HG03097 (cell line): Measurements from ENCODE around the gene MYO1E.
"Not testable (repeated sequence)": the region's sequence is repeated elsewhere in the genome, so short reads cannot be mapped to it uniquely, and the experiment has no call there.

ENCODE experiments used
- ATAC-seq: cut with Tn5 transposase; IDR thresholded peaks from one replicate; pipeline ENCODE4 v1.9.1; 2021; ENCODE audit not compliant: unreplicated experiment, low FRiP score

Gene MYO1E

DNA sequence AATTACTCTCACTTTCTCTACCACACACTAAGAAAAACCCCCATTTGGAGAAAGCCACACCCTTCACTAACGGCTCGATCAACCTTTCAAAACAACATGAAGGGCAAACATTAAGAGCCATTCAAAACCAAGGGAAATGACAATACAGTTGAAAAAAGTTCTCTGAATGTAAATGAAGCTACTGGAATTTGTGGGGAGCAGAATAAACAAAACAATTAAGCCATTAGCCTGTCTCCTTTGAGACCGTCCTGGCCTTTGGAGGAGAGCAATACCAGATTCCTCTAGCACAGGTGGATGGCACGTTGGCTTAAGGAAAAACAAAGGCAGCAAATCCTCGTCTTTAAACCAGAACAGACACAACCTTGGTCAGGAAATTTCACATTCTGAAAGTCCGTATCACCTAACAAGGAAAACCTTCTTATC, 18.7 kb downstream of the MYO1E start:
- ATAC-seq: no peak

- no peak for ATAC-seq
Measured at GRCh38 chr15:59352683-59353082, 20.0 kb downstream of the MYO1E start.

DNA sequence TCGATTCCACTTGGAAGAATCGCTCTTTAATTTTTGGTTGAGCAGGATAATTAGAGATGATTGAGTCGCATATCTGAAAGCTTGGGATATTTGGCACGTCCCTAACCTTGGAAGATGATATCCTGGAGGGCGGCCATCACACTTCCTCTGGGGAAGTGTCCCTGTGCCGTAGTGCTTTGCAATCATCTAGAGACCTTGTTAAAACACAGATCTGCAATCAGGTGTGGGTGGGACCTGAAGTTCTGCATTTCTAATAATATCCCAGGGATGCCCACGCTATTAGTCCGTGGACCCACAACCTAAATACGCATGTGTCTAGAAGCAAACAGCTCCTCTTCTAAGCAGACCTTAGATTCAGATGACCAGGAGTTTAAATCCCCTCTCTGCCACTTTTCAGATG, 20.5 kb downstream of the MYO1E start:
- no peak for ATAC-seq

DNA sequence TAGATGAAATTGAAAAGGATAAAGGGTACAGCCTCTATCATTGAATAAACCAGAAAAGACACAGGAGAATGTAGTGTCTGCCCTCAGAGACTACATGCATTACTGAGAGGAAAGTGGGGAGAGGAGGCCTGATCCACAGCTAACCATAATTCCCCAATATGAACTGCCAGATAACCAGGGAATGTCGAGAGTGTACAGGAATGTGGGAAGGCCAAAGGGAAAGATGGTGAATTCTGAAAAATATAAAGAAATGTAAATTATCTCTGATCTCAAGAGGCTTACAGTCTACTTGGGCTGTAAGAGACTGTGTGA, 22.3 kb downstream of the MYO1E start:
- ATAC-seq: no peak

GRCh38 chr15:59349680-59350420, 22.8 kb downstream of the MYO1E start:
- ATAC-seq: no peak

DNA sequence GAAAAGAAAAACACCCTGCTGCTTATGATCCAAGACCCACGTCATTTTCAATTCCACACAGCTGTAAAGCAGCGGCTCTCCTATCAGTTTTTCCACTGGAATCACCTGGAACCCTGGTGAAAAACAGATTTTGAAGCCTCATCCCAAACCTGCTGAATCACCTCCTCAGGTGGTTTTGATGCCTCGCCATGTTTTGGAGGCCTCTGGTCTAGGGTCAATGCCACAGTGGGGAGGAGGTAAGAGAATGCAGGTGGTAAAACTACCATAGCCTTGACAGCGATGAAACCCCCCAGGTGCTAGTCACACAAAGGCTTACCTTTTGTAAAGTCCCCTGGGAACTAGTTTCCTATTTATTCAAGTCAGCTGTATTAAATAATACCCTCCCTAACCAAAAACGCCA, 24.8 kb downstream of the MYO1E start:
- no peak for ATAC-seq

GRCh38 chr15:59346951-59347350, 25.7 kb downstream of the MYO1E start:
- ATAC-seq: no peak

GRCh38 chr15:59345326-59345725, 27.3 kb downstream of the MYO1E start:
- ATAC-seq: no peak

GRCh38 chr15:59344311-59344710, 28.4 kb downstream of the MYO1E start:
- no peak for ATAC-seq

- ATAC-seq: no peak
Measured at GRCh38 chr15:59340325-59340724, 32.3 kb downstream of the MYO1E start.

- ATAC-seq: no peak
Measured at GRCh38 chr15:59339252-59339672, 33.4 kb downstream of the MYO1E start.

DNA sequence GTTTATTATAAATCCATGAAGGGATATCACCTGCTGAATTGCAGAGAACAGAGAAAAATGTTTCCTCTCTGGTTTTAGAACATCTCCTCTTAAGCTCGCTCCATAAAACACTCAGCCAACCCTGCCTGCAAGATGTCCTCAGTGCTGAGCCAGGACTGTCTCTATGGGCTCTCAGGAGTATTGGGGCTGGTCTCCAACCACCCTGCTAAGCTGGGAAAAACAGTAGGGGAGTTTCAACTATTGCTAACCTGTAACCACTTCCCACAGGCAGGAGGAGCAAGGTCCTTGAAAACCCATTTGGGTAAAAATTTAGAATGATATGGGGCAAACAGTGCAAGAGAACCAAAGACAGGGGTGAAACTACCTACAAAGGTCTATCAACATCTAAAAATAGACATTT, 34.3 kb downstream of the MYO1E start:
- ATAC-seq: no peak

GRCh38 chr15:59336725-59337124, 35.9 kb downstream of the MYO1E start:
- not testable (repeated sequence) for ATAC-seq

DNA sequence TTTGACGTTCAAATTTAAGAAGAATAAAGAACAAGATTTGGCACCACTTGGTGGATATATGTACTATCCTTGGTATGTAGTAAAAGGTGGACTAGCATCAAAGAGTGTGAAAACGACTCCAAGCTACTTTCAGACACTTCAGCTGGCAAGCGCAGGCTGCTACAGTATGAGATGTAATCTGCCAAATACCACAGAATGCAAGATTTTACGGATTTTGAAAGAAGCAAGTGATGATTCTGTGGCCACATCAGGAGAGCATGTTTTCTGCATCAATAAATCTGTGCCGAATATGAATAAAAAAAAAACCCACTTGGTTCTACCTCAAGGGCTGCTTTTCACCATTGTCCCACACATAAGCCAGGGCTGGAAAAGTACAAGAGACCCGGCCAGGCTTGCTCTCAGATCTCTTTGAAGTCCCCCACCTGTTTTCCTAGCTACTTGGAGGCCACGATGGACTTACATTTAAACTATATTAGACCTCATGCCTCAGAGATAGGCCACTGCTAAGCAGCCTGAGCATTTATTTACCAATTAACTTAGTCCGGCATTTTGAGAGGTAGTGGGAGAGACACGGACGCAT, 37.4 kb downstream of the MYO1E start:
- no peak for ATAC-seq

DNA sequence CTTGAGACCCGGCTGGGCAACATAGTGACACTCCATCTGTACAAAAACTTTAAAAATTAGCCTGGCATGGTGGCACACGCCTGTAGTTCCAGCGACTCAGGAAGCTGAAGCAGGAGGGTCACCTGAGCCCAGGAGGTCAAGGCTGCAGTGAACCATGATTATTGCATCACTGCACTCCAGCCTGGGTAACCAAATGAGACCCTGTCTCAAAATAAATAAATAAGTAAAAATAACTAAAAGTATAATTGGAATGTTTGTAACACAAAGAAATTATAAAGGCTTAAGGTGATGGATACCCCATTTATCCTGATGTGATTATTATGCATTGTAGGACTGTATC, 38.6 kb downstream of the MYO1E start:
- no peak for ATAC-seq

- ATAC-seq: no peak
Measured at GRCh38 chr15:59333401-59334075, 39.1 kb downstream of the MYO1E start.

DNA sequence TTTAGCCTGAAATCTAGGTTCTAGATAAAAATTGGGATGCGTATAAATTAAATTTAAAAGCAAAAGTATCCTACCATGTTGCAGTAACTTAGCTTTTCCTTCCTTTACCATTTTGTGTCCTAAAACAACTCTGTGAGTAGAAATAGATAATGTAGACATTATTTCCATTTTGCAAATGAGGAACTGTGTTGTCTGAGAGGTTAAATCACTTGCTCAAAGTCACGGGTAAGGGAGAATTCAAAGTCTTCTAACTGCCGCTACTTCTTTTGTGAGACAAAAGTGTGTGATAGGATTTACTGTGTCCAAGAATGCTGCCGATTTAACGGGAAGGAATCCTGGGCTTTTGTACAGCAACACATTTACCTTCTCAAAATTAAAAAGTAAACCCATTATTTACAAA, 40.7 kb downstream of the MYO1E start:
- no peak for ATAC-seq

DNA sequence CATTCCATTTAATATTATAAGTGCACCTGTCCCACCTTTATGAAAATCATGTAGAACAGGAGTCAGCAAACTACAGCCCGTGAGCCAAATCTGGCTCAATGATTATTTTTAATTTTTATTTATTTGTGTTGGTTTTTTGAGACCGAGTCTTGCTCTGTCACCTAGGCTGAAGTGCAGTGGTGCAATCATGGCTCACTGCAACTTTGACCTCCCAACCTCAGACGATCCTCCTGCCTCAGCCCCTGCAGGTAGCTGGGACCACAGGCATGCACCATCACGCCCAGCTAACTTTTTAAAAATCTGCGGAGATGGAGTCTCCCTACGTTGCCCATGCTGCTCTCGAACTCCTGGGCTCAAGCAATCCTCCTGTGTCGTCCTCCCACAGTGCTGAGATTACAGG, 42.0 kb downstream of the MYO1E start:
- ATAC-seq: no peak

- ATAC-seq: no peak
Measured at GRCh38 chr15:59329570-59330350, 42.9 kb downstream of the MYO1E start.

DNA sequence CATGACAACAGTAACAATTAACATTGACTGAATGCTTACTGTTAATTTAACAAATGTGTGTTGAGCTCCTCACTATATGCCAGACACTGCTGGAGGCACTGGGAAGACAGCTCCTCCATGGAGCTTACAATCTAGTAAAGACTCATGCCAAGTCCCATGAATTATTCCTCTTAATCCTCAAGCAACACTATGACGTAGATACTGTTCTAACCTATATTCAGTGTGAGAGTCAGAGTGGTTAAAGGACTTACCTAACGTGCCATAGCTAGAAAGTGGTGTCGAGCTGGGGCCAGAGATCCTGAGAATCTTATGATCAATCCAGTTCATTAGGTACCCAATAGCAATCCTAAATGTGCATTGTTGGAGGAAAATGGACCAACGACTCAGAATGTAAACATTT, 43.6 kb downstream of the MYO1E start:
- no peak for ATAC-seq

GRCh38 chr15:59327942-59328341, 44.7 kb downstream of the MYO1E start:
- no peak for ATAC-seq
